OCI-LY1 (cell line): Measurements from ENCODE around the gene WWOX.

Source experiments
- H2AFZ ChIP-seq: fragments of 200-600 bp; sonication (generic), shearing (Covaris generic); 2 replicates; pipeline ENCODE4 v1.6.0; 2014; ENCODE audit warnings: antibody characterized with exemption, mild to moderate bottlenecking, low read length
- H3F3A ChIP-seq: fragments of 200-600 bp; sonication (generic), shearing (Covaris generic); 2 replicates; pipeline ENCODE4 v1.6.0; 2014; ENCODE audit warnings: mild to moderate bottlenecking, antibody characterized with exemption, low read length, moderate library complexity; ENCODE audit not compliant: insufficient read depth
- H3K27ac ChIP-seq: fragments of 200-600 bp; sonication (generic); 2 replicates; pipeline ENCODE4 v1.5.1; 2014; ENCODE audit warnings: low read length, mixed run types, mild to moderate bottlenecking, low read depth; ENCODE audit not compliant: poor library complexity, severe bottlenecking
- H3K27me3 ChIP-seq: fragments of 200-600 bp; sonication (generic); 2 replicates; pipeline ENCODE4 v1.6.0; 2014; ENCODE audit warnings: antibody characterized with exemption, mild to moderate bottlenecking, low read length, moderate library complexity; ENCODE audit not compliant: insufficient read depth
- H3K36me3 ChIP-seq: fragments of 200-600 bp; sonication (generic); 2 replicates; pipeline ENCODE4 v1.6.1; 2014; ENCODE audit warnings: mild to moderate bottlenecking, antibody characterized with exemption, low read length, moderate library complexity, mixed read lengths; ENCODE audit not compliant: insufficient read depth
- H3K4me1 ChIP-seq: fragments of 200-600 bp; sonication (generic); 2 replicates; pipeline ENCODE4 v1.5.1; 2014; ENCODE audit warnings: mild to moderate bottlenecking, low read length, moderate library complexity; ENCODE audit not compliant: insufficient read depth, severe bottlenecking
- H3K4me2 ChIP-seq: fragments of 200-600 bp; sonication (generic), shearing (Covaris generic); 2 replicates; pipeline ENCODE4 v1.6.1; 2014; ENCODE audit warnings: low read length
- H3K4me3 ChIP-seq: fragments of 200-600 bp; sonication (generic); 2 replicates; pipeline ENCODE4 v1.5.1; 2014; ENCODE audit warnings: low read length, low read depth, mild to moderate bottlenecking, mixed read lengths; ENCODE audit not compliant: poor library complexity, severe bottlenecking
- H3K79me2 ChIP-seq: fragments of 200-600 bp; shearing (Covaris generic); 2 replicates; pipeline ENCODE4 v1.6.1; 2016; ENCODE audit warnings: mixed run types, low read length, mixed read lengths; ENCODE audit not compliant: insufficient read depth
- H3K9ac ChIP-seq: fragments of 200-600 bp; sonication (generic), shearing (Covaris generic); 2 replicates; pipeline ENCODE4 v1.6.1; 2014; ENCODE audit warnings: mild to moderate bottlenecking, low read length, mixed read lengths
- H3K9me2 ChIP-seq: fragments of 200-600 bp; sonication (generic), shearing (Covaris generic); 2 replicates; pipeline ENCODE4 v1.6.1; 2014; ENCODE audit warnings: low read depth, mild to moderate bottlenecking, low read length, mixed read lengths
- H3K9me3 ChIP-seq: fragments of 200-600 bp; shearing (Covaris generic); 2 replicates; pipeline ENCODE4 v1.6.1; 2014; ENCODE audit warnings: low read length, mixed read lengths
- H4K20me1 ChIP-seq: fragments of 200-600 bp; sonication (generic), shearing (Covaris generic); 2 replicates; pipeline ENCODE4 v1.6.0; 2016; ENCODE audit warnings: mild to moderate bottlenecking, low read length; ENCODE audit not compliant: insufficient read depth
- EZH2 ChIP-seq: fragments of 200-600 bp; sonication (generic), shearing (Covaris generic); IDR thresholded peaks from 2 replicates; pipeline ENCODE4 v1.8.0; 2017; ENCODE audit warnings: borderline replicate concordance, mixed run types, mild to moderate bottlenecking, antibody characterized with exemption, low read length, moderate library complexity, mixed read lengths
- TF ChIP-seq, protein P1 (sequence below): fragments of 200-600 bp; sonication (generic), shearing (Covaris generic); IDR thresholded peaks from 2 replicates; pipeline ENCODE4 v1.5.1; 2017; ENCODE audit warnings: mild to moderate bottlenecking, antibody characterized with exemption, low read length, moderate library complexity, mixed read lengths

The WWOX gene

DNA sequence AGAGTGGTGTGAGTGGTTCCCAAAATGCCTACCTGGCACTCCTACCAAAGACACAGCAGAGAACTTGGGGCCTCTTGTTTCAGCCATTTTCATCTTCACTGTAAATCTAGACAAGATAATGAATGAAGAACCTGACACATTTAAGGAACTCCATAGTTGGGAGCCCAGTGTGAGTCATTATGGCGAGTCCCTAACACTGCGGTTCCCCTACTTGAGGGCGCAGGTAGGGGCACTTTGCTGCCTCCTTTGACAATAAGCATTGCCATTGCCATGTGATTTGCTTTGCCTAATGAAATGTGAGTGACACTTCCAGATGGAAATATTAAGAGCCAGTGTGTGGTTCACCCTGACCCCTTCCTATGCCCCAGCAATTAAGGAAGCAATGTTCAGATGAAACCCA, 983.5 kb downstream of the WWOX start:
- Histone ChIP-seq H3K27me3 (no peaks in the 10 kb centered on the region), H3K9me3 (no peaks in the 10 kb centered on the region), H2AFZ (no peak overlapping the region), H3K4me3 (no peak overlapping the region), H3K27ac (no peak overlapping the region), H3K36me3 (no peaks in the 10 kb centered on the region), H4K20me1 (no peaks in the 10 kb centered on the region), H3K9me2 (no peaks in the 10 kb centered on the region), H3K4me1 (no peaks in the 10 kb centered on the region), H3K79me2 (no peaks in the 10 kb centered on the region), H3K9ac (no peak overlapping the region), H3F3A (no peaks in the 10 kb centered on the region), H3K4me2 (no peak overlapping the region)
- TF ChIP-seq EZH2 = no peak
- TF ChIP-seq, protein P1, sequence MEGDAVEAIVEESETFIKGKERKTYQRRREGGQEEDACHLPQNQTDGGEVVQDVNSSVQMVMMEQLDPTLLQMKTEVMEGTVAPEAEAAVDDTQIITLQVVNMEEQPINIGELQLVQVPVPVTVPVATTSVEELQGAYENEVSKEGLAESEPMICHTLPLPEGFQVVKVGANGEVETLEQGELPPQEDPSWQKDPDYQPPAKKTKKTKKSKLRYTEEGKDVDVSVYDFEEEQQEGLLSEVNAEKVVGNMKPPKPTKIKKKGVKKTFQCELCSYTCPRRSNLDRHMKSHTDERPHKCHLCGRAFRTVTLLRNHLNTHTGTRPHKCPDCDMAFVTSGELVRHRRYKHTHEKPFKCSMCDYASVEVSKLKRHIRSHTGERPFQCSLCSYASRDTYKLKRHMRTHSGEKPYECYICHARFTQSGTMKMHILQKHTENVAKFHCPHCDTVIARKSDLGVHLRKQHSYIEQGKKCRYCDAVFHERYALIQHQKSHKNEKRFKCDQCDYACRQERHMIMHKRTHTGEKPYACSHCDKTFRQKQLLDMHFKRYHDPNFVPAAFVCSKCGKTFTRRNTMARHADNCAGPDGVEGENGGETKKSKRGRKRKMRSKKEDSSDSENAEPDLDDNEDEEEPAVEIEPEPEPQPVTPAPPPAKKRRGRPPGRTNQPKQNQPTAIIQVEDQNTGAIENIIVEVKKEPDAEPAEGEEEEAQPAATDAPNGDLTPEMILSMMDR = no peak

DNA sequence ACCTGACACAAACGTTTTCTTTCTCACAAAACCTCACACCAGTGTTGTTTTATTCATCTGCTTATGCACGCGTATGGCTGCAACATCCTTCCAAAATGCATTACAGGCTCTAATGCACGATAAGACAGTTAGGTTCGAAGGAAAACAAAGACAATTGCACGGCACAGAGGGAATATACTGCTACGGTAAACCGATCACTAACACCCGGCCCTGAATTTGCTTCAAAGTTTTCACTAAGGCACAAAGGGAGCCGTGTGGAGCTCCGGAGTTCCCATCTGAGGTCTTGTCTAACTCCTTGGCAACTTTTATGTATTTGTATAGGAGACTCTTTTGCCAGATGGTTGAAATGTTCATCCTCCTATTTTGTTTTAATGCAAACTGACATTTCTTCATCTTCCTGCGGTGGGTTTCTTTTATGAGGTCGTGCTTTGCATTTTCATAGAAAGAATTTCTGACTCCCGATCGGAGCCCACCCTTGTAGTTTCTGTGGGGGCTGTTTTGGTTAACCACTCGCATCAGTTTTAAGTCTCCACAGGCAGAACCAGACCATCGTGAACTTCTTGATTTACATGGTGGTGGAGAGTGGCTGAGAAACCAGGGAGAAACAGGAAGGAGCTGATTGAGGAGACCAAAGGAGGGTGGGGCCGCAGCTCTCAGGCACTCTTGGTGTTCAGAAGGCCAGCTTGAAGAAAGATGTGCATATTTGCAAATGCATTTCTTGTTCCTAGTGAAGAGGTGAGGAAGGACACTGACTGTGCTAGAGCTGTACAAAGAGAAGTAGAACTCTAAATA, 984.2 kb downstream of the WWOX start:
- Histone ChIP-seq H3K9ac (no peak overlapping the region), H4K20me1 (no peaks in the 10 kb centered on the region), H2AFZ (no peak overlapping the region), H3K9me2 (no peaks in the 10 kb centered on the region), H3K27ac (no peak overlapping the region), H3K79me2 (no peaks in the 10 kb centered on the region), H3K4me2 (no peak overlapping the region), H3K36me3 (no peaks in the 10 kb centered on the region), H3K9me3 (no peaks in the 10 kb centered on the region), H3K4me1 (no peaks in the 10 kb centered on the region), H3F3A (no peaks in the 10 kb centered on the region), H3K27me3 (no peaks in the 10 kb centered on the region), H3K4me3 (no peak overlapping the region)
- TF ChIP-seq, protein P1 = no peak
- TF ChIP-seq EZH2 = no peak

DNA sequence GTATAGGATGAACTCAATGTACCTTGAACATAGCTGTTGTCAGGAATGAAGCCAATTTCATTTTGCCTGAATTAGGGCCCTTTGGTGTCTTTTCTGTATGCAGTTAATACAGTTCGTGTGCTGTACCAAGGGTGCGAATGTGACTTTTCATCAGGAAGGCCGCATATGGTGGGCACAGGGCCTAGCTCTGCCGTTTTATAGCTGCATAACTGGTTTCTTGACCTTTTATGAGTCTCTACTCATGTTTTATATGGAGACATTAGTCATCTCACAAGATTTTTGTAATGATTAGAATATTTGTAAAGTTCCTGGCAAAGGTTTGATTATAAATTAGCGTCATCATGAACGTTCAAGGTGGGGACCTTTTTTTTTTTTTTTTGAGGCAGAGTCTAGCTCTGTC, 989.5 kb downstream of the WWOX start:
- Histone ChIP-seq H4K20me1 (no peaks in the 10 kb centered on the region), H3K9me2 (no peaks in the 10 kb centered on the region), H3F3A (no peaks in the 10 kb centered on the region), H3K4me3 (no peak overlapping the region), H2AFZ (no peak overlapping the region), H3K36me3 (no peaks in the 10 kb centered on the region), H3K79me2 (no peaks in the 10 kb centered on the region), H3K9me3 (no peaks in the 10 kb centered on the region), H3K4me1 (no peaks in the 10 kb centered on the region), H3K27ac (no peak overlapping the region), H3K27me3 (no peaks in the 10 kb centered on the region), H3K9ac (no peak overlapping the region), H3K4me2 (no peak overlapping the region)
- no peak for TF ChIP-seq EZH2
- TF ChIP-seq, protein P1 = no peak
